NCI-H1436 (cell line): ENCODE measurements around the gene G2E3.

ENCODE experiments used
- DNase-seq: peaks from one replicate; lab custom pipeline; 2025; lab: John Stamatoyannopoulos, UW

Gene G2E3

GRCh38 chr14:30656190-30656632 is 97.3 kb downstream of the G2E3 start:
- peak; percentile 14 for DNase-seq

GRCh38 chr14:30657050-30657449 is 98.1 kb downstream of the G2E3 start:
- no peak for DNase-seq

GRCh38 chr14:30657606-30658163 is 98.7 kb downstream of the G2E3 start:
- no peak for DNase-seq

GRCh38 chr14:30658645-30659044 is 99.7 kb downstream of the G2E3 start:
- no peak for DNase-seq

- DNase-seq, result no peak
These were observed 110.6 kb downstream of the G2E3 start for GRCh38 chr14:30669594-30669993.
